H9 (cell line): ENCODE results near the gene INVS. TPM values are rescaled to one million over a fixed set of nuclear protein-coding genes. Genes with fewer than 3 reads are reported as not detected.

ENCODE experiments used
- DNase-seq: peaks from one replicate; pipeline ENCODE4 v3.0.0-alpha.2; 2017
- H2AFZ ChIP-seq: one replicate; pipeline ENCODE4 v1.6.1; 2013; ENCODE audit warnings: mild to moderate bottlenecking, low read length, control low read depth, moderate library complexity
- H2AK5ac ChIP-seq: 2 replicates; pipeline ENCODE4 v1.6.1; 2013; ENCODE audit warnings: low read length, control low read depth, mixed read lengths; ENCODE audit not compliant: insufficient read length
- H2BK120ac ChIP-seq: one replicate; pipeline ENCODE4 v1.6.1; 2013; ENCODE audit warnings: low read depth, mild to moderate bottlenecking, low read length, control low read depth, inconsistent platforms; ENCODE audit not compliant: poor library complexity, severe bottlenecking
- H2BK12ac ChIP-seq: 2 replicates; pipeline ENCODE4 v1.6.1; 2013; ENCODE audit warnings: low read length, control low read depth, mixed read lengths, low read depth; ENCODE audit not compliant: insufficient read length
- H2BK15ac ChIP-seq: 2 replicates; pipeline ENCODE4 v1.6.1; 2013; ENCODE audit warnings: low read depth, low read length, control low read depth
- H2BK20ac ChIP-seq: one replicate; pipeline ENCODE4 v1.6.1; 2013; ENCODE audit warnings: low read depth, mild to moderate bottlenecking, low read length, control low read depth, inconsistent platforms; ENCODE audit not compliant: poor library complexity, severe bottlenecking
- H2BK5ac ChIP-seq: 2 replicates; pipeline ENCODE4 v1.6.1; 2013; ENCODE audit warnings: low read length, control low read depth, mixed read lengths; ENCODE audit not compliant: insufficient read length
- H3K14ac ChIP-seq: 2 replicates; pipeline ENCODE4 v1.6.1; 2013; ENCODE audit warnings: low read length, control low read depth; ENCODE audit not compliant: insufficient read depth
- H3K18ac ChIP-seq: 2 replicates; pipeline ENCODE4 v1.6.1; 2013; ENCODE audit warnings: low read depth, mild to moderate bottlenecking, mixed read lengths, low read length, control low read depth; ENCODE audit not compliant: insufficient read length
- H3K23ac ChIP-seq: 2 replicates; pipeline ENCODE4 v1.6.1; 2013; ENCODE audit warnings: low read length, control low read depth, mixed read lengths, low read depth; ENCODE audit not compliant: insufficient read length
- H3K23me2 ChIP-seq: 2 replicates; pipeline ENCODE4 v1.6.1; 2013; ENCODE audit warnings: low read depth, mild to moderate bottlenecking, mixed read lengths, low read length, control low read depth; ENCODE audit not compliant: insufficient read length, poor library complexity, severe bottlenecking
- H3K27ac ChIP-seq: 2 replicates; pipeline ENCODE4 v1.5.1; 2013; ENCODE audit warnings: low read length, control low read depth, mixed read lengths, low read depth; ENCODE audit not compliant: insufficient read length
- H3K27me3 ChIP-seq: 2 replicates; pipeline ENCODE4 v1.6.1; 2013; ENCODE audit warnings: low read length, control low read depth, inconsistent platforms; ENCODE audit not compliant: insufficient read depth
- H3K4ac ChIP-seq: 2 replicates; pipeline ENCODE4 v1.6.1; 2013; ENCODE audit warnings: low read depth, mild to moderate bottlenecking, control low read depth, inconsistent platforms, low read length, moderate library complexity
- H3K4me1 ChIP-seq: 2 replicates; pipeline ENCODE4 v1.6.1; 2013; ENCODE audit warnings: low read length, control low read depth, inconsistent platforms; ENCODE audit not compliant: insufficient read depth
- H3K4me2 ChIP-seq: 2 replicates; pipeline ENCODE4 v1.6.1; 2013; ENCODE audit warnings: low read length, control low read depth, mixed read lengths; ENCODE audit not compliant: insufficient read length, insufficient read depth
- H3K56ac ChIP-seq: 2 replicates; pipeline ENCODE4 v1.6.1; 2013; ENCODE audit warnings: low read depth, mild to moderate bottlenecking, mixed read lengths, low read length, control low read depth; ENCODE audit not compliant: insufficient read length
- H3K79me1 ChIP-seq: 2 replicates; pipeline ENCODE4 v1.6.1; 2013; ENCODE audit warnings: low read depth, mild to moderate bottlenecking, moderate library complexity, low read length, control low read depth, inconsistent platforms; ENCODE audit not compliant: insufficient read depth, poor library complexity, severe bottlenecking
- H3K79me2 ChIP-seq: 2 replicates; pipeline ENCODE4 v1.6.1; 2013; ENCODE audit warnings: low read length, control low read depth, inconsistent platforms; ENCODE audit not compliant: insufficient read depth
- H3K9ac ChIP-seq: 2 replicates; pipeline ENCODE4 v1.6.1; 2013; ENCODE audit warnings: low read length, control low read depth, mixed read lengths; ENCODE audit not compliant: insufficient read length; ENCODE audit errors: extremely low read depth
- H3K9me3 ChIP-seq: one replicate; pipeline ENCODE4 v1.6.1; 2013; ENCODE audit warnings: low read depth, low read length, inconsistent platforms; ENCODE audit not compliant: control insufficient read depth
- H3T11ph ChIP-seq: one replicate; pipeline ENCODE4 v1.6.1; 2013; ENCODE audit warnings: mild to moderate bottlenecking, low read length, control low read depth, inconsistent platforms
- H4K20me1 ChIP-seq: one replicate; pipeline ENCODE4 v1.6.1; 2013; ENCODE audit not compliant: control insufficient read depth, insufficient read length, insufficient read depth
- H4K5ac ChIP-seq: 2 replicates; pipeline ENCODE4 v1.6.1; 2013; ENCODE audit warnings: low read depth, mild to moderate bottlenecking, mixed read lengths, low read length, control low read depth; ENCODE audit not compliant: insufficient read length
- H4K8ac ChIP-seq: replicated peaks from 2 replicates; pipeline ENCODE4 v1.6.1; 2013; ENCODE audit warnings: low read length, control low read depth, mixed read lengths, low read depth; ENCODE audit not compliant: insufficient read length
- H4K91ac ChIP-seq: 2 replicates; pipeline ENCODE4 v1.6.1; 2013; ENCODE audit warnings: low read depth, mild to moderate bottlenecking, moderate library complexity, mixed read lengths, low read length, control low read depth; ENCODE audit not compliant: insufficient read length
- H3K27ac Mint-ChIP-seq, 3 experiments: 2 replicates in 2 of 3; 3 replicates in 1 of 3; pipeline ENCODE4 v1.8.0; 2020 to 2021; ENCODE audit warnings: mixed read lengths in 3 of 3, mild to moderate bottlenecking in 1 of 3, moderate library complexity in 1 of 3
- H3K27me3 Mint-ChIP-seq: 2 replicates; pipeline ENCODE4 v1.8.0; 2021; ENCODE audit warnings: low read depth, mild to moderate bottlenecking, moderate library complexity, mixed read lengths
- H3K36me3 Mint-ChIP-seq, 3 experiments: 2 replicates in 2 of 3; 3 replicates in 1 of 3; pipeline ENCODE4 v1.8.0; 2020 to 2021; ENCODE audit warnings: low read depth in 3 of 3, mixed read lengths in 3 of 3; ENCODE audit not compliant: insufficient read depth in 1 of 3
- H3K4me1 Mint-ChIP-seq, 2 experiments: 2 replicates each; pipeline ENCODE4 v1.8.0; 2020; ENCODE audit warnings: mixed read lengths in 2 of 2
- H3K4me3 Mint-ChIP-seq, 2 experiments: 2 replicates in 1 of 2; 3 replicates in 1 of 2; pipeline ENCODE4 v1.8.0; 2020 to 2021; ENCODE audit warnings: mild to moderate bottlenecking in 2 of 2, mixed read lengths in 2 of 2, moderate library complexity in 1 of 2
- H3K9me3 Mint-ChIP-seq, 2 experiments: 2 replicates in 1 of 2; 3 replicates in 1 of 2; pipeline ENCODE4 v1.8.0; 2020; ENCODE audit warnings: mild to moderate bottlenecking in 2 of 2, mixed read lengths in 2 of 2, moderate library complexity in 1 of 2
- WGBS: extraction: QIAGEN DNeasy Blood & Tissue Kit; methylation state at CpG from one replicate; pipeline ENCODE4 v1.1.7; 2013; ENCODE audit warnings: missing lambda C conversion rate, low lambda C conversion rate, mixed read lengths; ENCODE audit not compliant: insufficient read length; ENCODE audit errors: extremely low coverage; 5-methylcytosine and 5-hydroxymethylcytosine counted together
- total RNA-seq: library from RNA; stranded (reverse); gene quantifications from 2 replicates; pipeline ENCODE4 v1.2.1, GENCODE V29; 2021
- TF ChIP-seq, protein P1 (sequence below): fragments of 200-600 bp; sonication (generic); conservative IDR thresholded peaks from 3 replicates; pipeline ENCODE4 v1.8.0; 2021; ENCODE audit warnings: antibody characterized with exemption, mild to moderate bottlenecking

Gene INVS
- total RNA-seq, 1 experiment from 2014 or later: 7.5 TPM

- Histone ChIP-seq H3K9ac (no peak overlapping the region), H3T11ph (no peak overlapping the region), H2BK5ac (no peak overlapping the region), H2AK5ac (no peak overlapping the region), H2AFZ (no peak overlapping the region), H3K18ac (no peak overlapping the region), H3K9me3 (no peaks in the 10 kb centered on the region), H3K23me2 (no peaks in the 10 kb centered on the region), H2BK15ac (no peak overlapping the region), H3K27me3 (no peaks in the 10 kb centered on the region), H3K4me2 (no peak overlapping the region), H3K14ac (no peak overlapping the region), H3K23ac (no peak overlapping the region), H3K4me1 (no peaks in the 10 kb centered on the region), H3K79me1 (no peaks in the 10 kb centered on the region), H3K27ac (no peak overlapping the region), H2BK120ac (no peak overlapping the region), H3K56ac (no peak overlapping the region), H4K91ac (no peak overlapping the region), H4K5ac (no peak overlapping the region), H3K4ac (no peak overlapping the region), H4K8ac (no peak overlapping the region), H2BK12ac (no peak overlapping the region), H2BK20ac (no peak overlapping the region), H4K20me1 (no peaks in the 10 kb centered on the region), H3K79me2 (no peaks in the 10 kb centered on the region)
- WGBS: no CpG with 5 or more reads among the region's 3 CpGs
- TF ChIP-seq, protein P1, sequence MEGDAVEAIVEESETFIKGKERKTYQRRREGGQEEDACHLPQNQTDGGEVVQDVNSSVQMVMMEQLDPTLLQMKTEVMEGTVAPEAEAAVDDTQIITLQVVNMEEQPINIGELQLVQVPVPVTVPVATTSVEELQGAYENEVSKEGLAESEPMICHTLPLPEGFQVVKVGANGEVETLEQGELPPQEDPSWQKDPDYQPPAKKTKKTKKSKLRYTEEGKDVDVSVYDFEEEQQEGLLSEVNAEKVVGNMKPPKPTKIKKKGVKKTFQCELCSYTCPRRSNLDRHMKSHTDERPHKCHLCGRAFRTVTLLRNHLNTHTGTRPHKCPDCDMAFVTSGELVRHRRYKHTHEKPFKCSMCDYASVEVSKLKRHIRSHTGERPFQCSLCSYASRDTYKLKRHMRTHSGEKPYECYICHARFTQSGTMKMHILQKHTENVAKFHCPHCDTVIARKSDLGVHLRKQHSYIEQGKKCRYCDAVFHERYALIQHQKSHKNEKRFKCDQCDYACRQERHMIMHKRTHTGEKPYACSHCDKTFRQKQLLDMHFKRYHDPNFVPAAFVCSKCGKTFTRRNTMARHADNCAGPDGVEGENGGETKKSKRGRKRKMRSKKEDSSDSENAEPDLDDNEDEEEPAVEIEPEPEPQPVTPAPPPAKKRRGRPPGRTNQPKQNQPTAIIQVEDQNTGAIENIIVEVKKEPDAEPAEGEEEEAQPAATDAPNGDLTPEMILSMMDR: no peak
- Mint-ChIP-seq H3K4me1 (peaks cover 11 to 12% of the 10 kb centered on the region in 2 experiments), H3K27me3 (no peaks in the 10 kb centered on the region), H3K9me3 (peaks cover 24 to 30% of the 10 kb centered on the region in 2 experiments), H3K27ac (no peak overlapping the region), H3K36me3 (peaks cover 19 to 30% (median 20%) of the 10 kb centered on the region in 3 experiments), H3K4me3 (no peak overlapping the region)
- DNase-seq: no peak
These were observed 94.0 kb downstream of the INVS start for GRCh38 chr9:100193078-100193477.
